HCT116 (cell line): ENCODE data around the gene YIPF1. TPM values are rescaled to one million over a fixed set of nuclear protein-coding genes. Genes with fewer than 3 reads are reported as not detected.

ENCODE experiments used
- ATAC-seq: fragments of 200-7000 bp; cut with Tn5 transposase; 2 replicates; pipeline ENCODE4 v1.9.1; 2020; ENCODE audit warnings: mild to moderate bottlenecking, moderate library complexity
- BruUV-seq: library from RNA; stranded (reverse); fragments of 400-500 nt; replicated peaks from 2 replicates; lab custom pipeline; 2021; lab: Mats Ljungman, UMichigan
- CTCF ChIA-PET: fragments of 300-600 bp; sonication (Branson Sonifier 250); formaldehyde crosslinking; loops from one replicate; lab custom pipeline; 2021; ENCODE audit warnings: antibody characterized with exemption; lab: Charles Lee
- POLR2A ChIA-PET: fragments of 300-600, 350-600 bp; sonication (Branson Sonifier 250); formaldehyde crosslinking; loops from one replicate; lab custom pipeline; 2021; ENCODE audit warnings: antibody characterized with exemption; lab: Charles Lee
- RAD21 ChIA-PET, 2 experiments: fragments of 300-600 bp; sonication (Branson Sonifier 250); formaldehyde crosslinking; loops; one replicate each; lab custom pipeline; 2023; ENCODE audit warnings: low total read pairs in 2 of 2; ENCODE audit not compliant: uncharacterized antibody in 2 of 2, unreplicated experiment in 2 of 2, low non-redundant PET in 1 of 2; lab: Charles Lee
- DNase-seq: peaks from one replicate; pipeline ENCODE4 v3.0.0-alpha.2; 2010; ENCODE audit warnings: low read depth, low spot score
- H2AFZ ChIP-seq: fragments of 200-600 bp; shearing (Covaris generic), sonication (generic); 2 replicates; pipeline ENCODE4 v1.6.1; 2017; ENCODE audit warnings: low read depth, mixed run types, mixed read lengths, antibody characterized with exemption, low read length; ENCODE audit not compliant: poor library complexity, severe bottlenecking
- H3K27ac ChIP-seq: 2 replicates; pipeline ENCODE4 v1.5.1; 2012; ENCODE audit warnings: low read depth, low read length
- H3K27me3 ChIP-seq: fragments of 200-600 bp; sonication (generic); 2 replicates; pipeline ENCODE4 v1.6.1; 2016; ENCODE audit warnings: mixed run types, low read length, mixed read lengths; ENCODE audit not compliant: insufficient read depth
- H3K36me3 ChIP-seq, 2 experiments: fragments of 200-500 bp in 1 of 2; fragments of 200-600 bp in 1 of 2; sonication (Bioruptor generic) in 1 of 2; sonication (generic) in 1 of 2; 2 replicates each; pipeline versions ENCODE4 v1.5.1 to v1.6.1; 2014 to 2016; ENCODE audit warnings: low read length in 2 of 2, inconsistent platforms in 1 of 2, mixed read lengths in 1 of 2, mixed run types in 1 of 2; ENCODE audit not compliant: insufficient read depth in 2 of 2, control insufficient read depth in 1 of 2
- H3K4me1 ChIP-seq, 2 experiments: fragments of 200-600 bp in 1 of 2; sonication (generic) in 1 of 2; 2 replicates each; pipeline versions ENCODE4 v1.5.1 to v1.6.1; 2012 to 2017; ENCODE audit warnings: low read length in 2 of 2, inconsistent platforms in 1 of 2, mild to moderate bottlenecking in 1 of 2, mixed read lengths in 1 of 2, mixed run types in 1 of 2, moderate library complexity in 1 of 2; ENCODE audit not compliant: insufficient read depth in 2 of 2, control insufficient read depth in 1 of 2
- H3K4me2 ChIP-seq: fragments of 200-600 bp; sonication (generic); 2 replicates; pipeline ENCODE4 v1.6.1; 2017; ENCODE audit warnings: mixed run types, low read length, mixed read lengths
- H3K4me3 ChIP-seq, 2 experiments: fragments of 200-600 bp in 1 of 2; sonication (generic) in 1 of 2; replicated peaks in 1 of 2; 2 replicates each; pipeline ENCODE4 v1.5.1; 2011 to 2016; ENCODE audit warnings: low read length in 2 of 2, control low read depth in 1 of 2, low read depth in 1 of 2, mild to moderate bottlenecking in 1 of 2, mixed read lengths in 1 of 2, mixed run types in 1 of 2
- H3K79me2 ChIP-seq: fragments of 200-600 bp; sonication (generic); 2 replicates; pipeline ENCODE4 v1.6.1; 2017; ENCODE audit warnings: mild to moderate bottlenecking, mixed run types, low read length, moderate library complexity, mixed read lengths; ENCODE audit not compliant: insufficient read depth
- H3K9ac ChIP-seq: fragments of 200-600 bp; sonication (generic); 2 replicates; pipeline ENCODE4 v1.6.1; 2016; ENCODE audit warnings: low read length, mixed read lengths
- H3K9me2 ChIP-seq: fragments of 200-600 bp; sonication (generic), shearing (Covaris generic); 2 replicates; pipeline ENCODE4 v1.6.1; 2017; ENCODE audit warnings: mixed run types, mild to moderate bottlenecking, moderate library complexity; ENCODE audit not compliant: insufficient read depth
- H3K9me3 ChIP-seq, 2 experiments: fragments of 200-500 bp in 1 of 2; fragments of 200-600 bp in 1 of 2; sonication (Bioruptor generic) in 1 of 2; sonication (generic) in 1 of 2; 2 replicates each; pipeline ENCODE4 v1.6.1; 2014 to 2017; ENCODE audit warnings: low read length in 2 of 2, mixed read lengths in 2 of 2, inconsistent platforms in 1 of 2, low read depth in 1 of 2, mild to moderate bottlenecking in 1 of 2, mixed run types in 1 of 2, moderate library complexity in 1 of 2; ENCODE audit not compliant: control insufficient read depth in 1 of 2, insufficient read depth in 1 of 2
- H4K20me1 ChIP-seq: fragments of 200-600 bp; sonication (generic), shearing (Covaris generic); 2 replicates; pipeline ENCODE4 v1.6.1; 2017; ENCODE audit warnings: mixed run types, mild to moderate bottlenecking, moderate library complexity; ENCODE audit not compliant: insufficient read depth
- CBX3 ChIP-seq: IDR thresholded peaks from 2 replicates; pipeline ENCODE4 v1.6.1; 2012; ENCODE audit warnings: low read depth
- CEBPB ChIP-seq: IDR thresholded peaks from 2 replicates; pipeline ENCODE4 v1.6.1; 2012; ENCODE audit warnings: low read depth
- CTCF ChIP-seq, 3 experiments: fragments of 200-600 bp in 1 of 3; sonication (generic) in 1 of 3; IDR thresholded peaks in 2 of 3; conservative IDR thresholded peaks in 1 of 3; 2 replicates each; pipeline ENCODE4 v1.5.1; 2012 to 2017; ENCODE audit warnings: low read depth in 2 of 3, low read length in 2 of 3, antibody characterized with exemption in 1 of 3, borderline replicate concordance in 1 of 3, control low read depth in 1 of 3, mild to moderate bottlenecking in 1 of 3, mixed read lengths in 1 of 3, mixed run types in 1 of 3, moderate library complexity in 1 of 3; ENCODE audit not compliant: insufficient read depth in 1 of 3
- EGR1 ChIP-seq: IDR thresholded peaks from 2 replicates; pipeline ENCODE4 v1.6.1; 2012; ENCODE audit warnings: low read depth
- ELF1 ChIP-seq: IDR thresholded peaks from 2 replicates; pipeline ENCODE4 v1.6.1; 2012; ENCODE audit warnings: low read depth, borderline replicate concordance
- EZH2 ChIP-seq: fragments of 200-600 bp; sonication (generic); IDR thresholded peaks from 2 replicates; pipeline ENCODE4 v1.6.1; 2017; ENCODE audit warnings: antibody characterized with exemption, mixed run types
- POLR2A ChIP-seq: IDR thresholded peaks from 2 replicates; pipeline ENCODE4 v1.7.0; 2011; ENCODE audit warnings: borderline replicate concordance; ENCODE audit not compliant: insufficient read depth, insufficient read length; ENCODE audit errors: extremely low read depth
- RAD21 ChIP-seq: IDR thresholded peaks from 2 replicates; pipeline ENCODE4 v1.6.1; 2012; ENCODE audit warnings: low read depth, mild to moderate bottlenecking
- REST ChIP-seq: IDR thresholded peaks from 2 replicates; pipeline ENCODE4 v1.6.1; 2012; ENCODE audit warnings: low read depth
- SIN3A ChIP-seq: IDR thresholded peaks from 2 replicates; pipeline ENCODE4 v1.6.1; 2012; ENCODE audit warnings: low read depth
- TCF7L2 ChIP-seq: IDR thresholded peaks from 2 replicates; pipeline ENCODE4 v1.7.0; 2011; ENCODE audit warnings: borderline replicate concordance, inconsistent platforms; ENCODE audit not compliant: insufficient read depth, insufficient read length; ENCODE audit errors: extremely low read depth
- YY1 ChIP-seq: IDR thresholded peaks from 2 replicates; pipeline ENCODE4 v1.6.1; 2011; ENCODE audit warnings: low read length, low read depth, moderate library complexity, mild to moderate bottlenecking; ENCODE audit not compliant: insufficient replicate concordance; ENCODE audit errors: extremely low read depth
- intact Hi-C: fragments of 100-400 bp; cut with micrococcal nuclease; formaldehyde crosslinking; loops from 2 replicates; pipeline ENCODE4 v1.10.0; 2022
- total RNA-seq: library from RNA; stranded (reverse); gene quantifications from one replicate; pipeline ENCODE4 v1.2.1, GENCODE V29; 2021; ENCODE audit not compliant: unreplicated experiment
- TF ChIP-seq, protein P1 (sequence below): IDR thresholded peaks from 2 replicates; pipeline ENCODE4 v1.6.1; 2011; ENCODE audit warnings: mild to moderate bottlenecking, low read length, moderate library complexity; ENCODE audit not compliant: insufficient replicate concordance; ENCODE audit errors: extremely low read depth
- TF ChIP-seq, protein P2 (sequence below): IDR thresholded peaks from 2 replicates; pipeline ENCODE4 v1.6.1; 2012
- TF ChIP-seq, protein P3 (sequence below): IDR thresholded peaks from 2 replicates; pipeline ENCODE4 v1.6.1; 2012

Gene YIPF1
- total RNA-seq, 1 experiment from 2014 or later = 16.4 TPM

DNA sequence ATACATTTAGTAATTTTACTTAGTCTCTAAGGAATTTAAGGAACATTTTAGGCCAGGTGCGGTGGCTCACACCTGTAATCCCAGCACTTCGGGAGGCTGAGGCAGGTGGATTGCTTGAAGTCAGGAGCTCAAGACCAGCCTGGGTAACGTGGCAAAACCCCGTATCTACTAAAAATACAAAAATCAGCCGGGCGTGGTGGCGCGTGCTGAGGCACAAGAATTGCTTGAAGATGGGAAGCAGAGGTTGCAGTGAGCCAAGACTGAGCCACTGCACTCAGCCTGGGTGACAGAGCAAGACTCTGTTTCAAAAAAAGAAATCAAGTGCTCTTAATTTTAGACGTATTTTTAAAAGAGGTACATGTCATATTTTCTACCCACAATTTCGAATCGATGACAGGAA lies 54.8 kb downstream of the YIPF1 start:
- H3K4me2 ChIP-seq = no peak overlapping the region
- BruUV-seq = no TSS peak
- H3K4me1 ChIP-seq = peaks cover 0 to 8% of the 10 kb centered on the region in 2 experiments; a peak in 3 of 4 replicates
- H3K9ac ChIP-seq = no peak overlapping the region
- no peaks in the 10 kb centered on the region for H3K27me3 ChIP-seq
- H3K9me3 ChIP-seq = no peaks in the 10 kb centered on the region
- intact Hi-C loops = no loop called here
- ChIA-PET CTCF (no interaction called here), POLR2A (interaction anchor here (1.0 to 1.1 kb wide), 2 partner anchors 8 to 12 kb away, joined by 3 read pairs; no protein-coding TSS in a partner anchor), RAD21 (no interaction called here)
- no peaks in the 10 kb centered on the region for H3K9me2 ChIP-seq
- H3K27ac ChIP-seq = no peak overlapping the region
- H3K4me3 ChIP-seq = no peak overlapping the region
- H3K79me2 ChIP-seq = peaks cover 77% of the 10 kb centered on the region
- ATAC-seq (no peak), DNase-seq (no peak)
- TF ChIP-seq, protein P1, sequence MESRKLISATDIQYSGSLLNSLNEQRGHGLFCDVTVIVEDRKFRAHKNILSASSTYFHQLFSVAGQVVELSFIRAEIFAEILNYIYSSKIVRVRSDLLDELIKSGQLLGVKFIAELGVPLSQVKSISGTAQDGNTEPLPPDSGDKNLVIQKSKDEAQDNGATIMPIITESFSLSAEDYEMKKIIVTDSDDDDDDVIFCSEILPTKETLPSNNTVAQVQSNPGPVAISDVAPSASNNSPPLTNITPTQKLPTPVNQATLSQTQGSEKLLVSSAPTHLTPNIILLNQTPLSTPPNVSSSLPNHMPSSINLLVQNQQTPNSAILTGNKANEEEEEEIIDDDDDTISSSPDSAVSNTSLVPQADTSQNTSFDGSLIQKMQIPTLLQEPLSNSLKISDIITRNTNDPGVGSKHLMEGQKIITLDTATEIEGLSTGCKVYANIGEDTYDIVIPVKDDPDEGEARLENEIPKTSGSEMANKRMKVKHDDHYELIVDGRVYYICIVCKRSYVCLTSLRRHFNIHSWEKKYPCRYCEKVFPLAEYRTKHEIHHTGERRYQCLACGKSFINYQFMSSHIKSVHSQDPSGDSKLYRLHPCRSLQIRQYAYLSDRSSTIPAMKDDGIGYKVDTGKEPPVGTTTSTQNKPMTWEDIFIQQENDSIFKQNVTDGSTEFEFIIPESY = no peak
- TF ChIP-seq, protein P2, sequence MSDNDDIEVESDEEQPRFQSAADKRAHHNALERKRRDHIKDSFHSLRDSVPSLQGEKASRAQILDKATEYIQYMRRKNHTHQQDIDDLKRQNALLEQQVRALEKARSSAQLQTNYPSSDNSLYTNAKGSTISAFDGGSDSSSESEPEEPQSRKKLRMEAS = no peak
- TF ChIP-seq EZH2 (no peak), REST (no peak), POLR2A (no peak), TCF7L2 (no peak), CEBPB (no peak), SIN3A (no peak), CBX3 (no peak), RAD21 (no peak), YY1 (no peak), CTCF (IDR thresholded peaks at IDR 0.05 in 2 of 3, conservative IDR thresholded peaks at IDR 0.05 in 1 of 3; ENCODE audit: borderline replicate concordance in 1 of 3, insufficient read depth in 1 of 3, low read depth in 2 of 3, low read length in 2 of 3) (no peak), ELF1 (no peak), EGR1 (no peak)
- TF ChIP-seq, protein P3, sequence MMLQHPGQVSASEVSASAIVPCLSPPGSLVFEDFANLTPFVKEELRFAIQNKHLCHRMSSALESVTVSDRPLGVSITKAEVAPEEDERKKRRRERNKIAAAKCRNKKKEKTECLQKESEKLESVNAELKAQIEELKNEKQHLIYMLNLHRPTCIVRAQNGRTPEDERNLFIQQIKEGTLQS = no peak
- peaks cover 11% of the 10 kb centered on the region; the same call in 1 of the 2 replicates for H4K20me1 ChIP-seq
- H2AFZ ChIP-seq = no peak overlapping the region
- peaks cover 3 to 13% of the 10 kb centered on the region in 2 experiments; a peak in 2 of 4 replicates for H3K36me3 ChIP-seq
